ENCODE results near the gene VAV2.

Gene VAV2

GRCh38 chr9:133791735-133792649 is 200.1 kb downstream of the VAV2 start:
- DNase-seq = no peak

- DNase-seq = no peak
Measured at GRCh38 chr9:133791069-133791468, 201.1 kb downstream of the VAV2 start.

GRCh38 chr9:133789778-133790177 is 202.3 kb downstream of the VAV2 start:
- no peak for DNase-seq

GRCh38 chr9:133788819-133789717 is 203.1 kb downstream of the VAV2 start:
- no peak for DNase-seq

- no peak for DNase-seq
Measured at GRCh38 chr9:133788045-133788818, 203.9 kb downstream of the VAV2 start.

- DNase-seq = no peak
Measured at GRCh38 chr9:133787754-133788025, 204.4 kb downstream of the VAV2 start.

- DNase-seq = no peak
Measured at GRCh38 chr9:133786907-133787753, 205.0 kb downstream of the VAV2 start.

- DNase-seq = no peak
Measured at GRCh38 chr9:133786371-133786753, 205.8 kb downstream of the VAV2 start.

GRCh38 chr9:133785753-133786370 is 206.3 kb downstream of the VAV2 start:
- no peak for DNase-seq

- DNase-seq = no peak
Measured at GRCh38 chr9:133784731-133785561, 207.2 kb downstream of the VAV2 start.

GRCh38 chr9:133783331-133783731 is 208.8 kb downstream of the VAV2 start:
- DNase-seq = no peak

- DNase-seq = peak; percentile 76
Measured at GRCh38 chr9:133782157-133783130, 209.7 kb downstream of the VAV2 start.

- no peak for DNase-seq
Measured at GRCh38 chr9:133781828-133782135, 210.3 kb downstream of the VAV2 start.

- DNase-seq = no peak
Measured at GRCh38 chr9:133780962-133781827, 210.9 kb downstream of the VAV2 start.

GRCh38 chr9:133780404-133780945 is 211.6 kb downstream of the VAV2 start:
- no peak for DNase-seq

GRCh38 chr9:133779516-133780403 is 212.4 kb downstream of the VAV2 start:
- DNase-seq = no peak

GRCh38 chr9:133779081-133779480 is 213.0 kb downstream of the VAV2 start:
- no peak for DNase-seq
